Measurements from ENCODE around the gene NT5M.

Gene NT5M

DNA sequence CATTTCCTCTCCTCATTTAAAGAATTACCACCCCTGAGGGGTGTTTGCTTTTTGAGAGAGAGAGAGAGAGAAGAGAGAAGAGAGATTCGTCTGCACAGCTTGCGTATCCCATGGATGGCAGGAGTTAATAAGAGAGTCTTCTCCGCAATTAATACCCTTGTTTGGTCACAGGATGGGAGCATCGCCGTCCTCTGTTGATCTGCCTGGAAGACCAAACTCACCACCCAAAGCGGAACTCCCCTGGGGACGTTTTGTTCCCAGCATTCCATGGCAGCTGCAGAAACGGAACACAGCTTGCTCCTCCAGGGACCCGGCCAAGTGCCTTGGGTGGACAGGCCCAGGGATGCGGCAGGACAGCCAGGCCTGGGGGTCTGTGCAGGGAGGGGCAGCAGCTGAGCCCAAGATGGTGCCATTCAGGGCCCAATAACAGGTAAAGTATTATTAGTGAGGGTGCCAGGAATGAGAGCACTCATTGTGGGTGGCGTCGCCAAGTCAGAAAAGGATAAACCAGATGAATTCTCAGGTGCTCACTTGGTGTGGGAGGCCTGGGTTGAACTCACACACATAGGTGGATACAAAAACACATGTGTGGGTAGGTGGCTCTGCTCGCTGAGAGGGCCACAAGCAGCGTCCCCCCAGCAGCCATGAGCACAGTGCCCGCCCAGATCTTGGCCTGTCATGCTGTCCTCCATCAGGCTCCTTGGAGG is 83.1 kb downstream of the NT5M start:
- in situ Hi-C loops (cut with HindIII; ENCODE audit: low sequenced_read_pairs): no loop called here

DNA sequence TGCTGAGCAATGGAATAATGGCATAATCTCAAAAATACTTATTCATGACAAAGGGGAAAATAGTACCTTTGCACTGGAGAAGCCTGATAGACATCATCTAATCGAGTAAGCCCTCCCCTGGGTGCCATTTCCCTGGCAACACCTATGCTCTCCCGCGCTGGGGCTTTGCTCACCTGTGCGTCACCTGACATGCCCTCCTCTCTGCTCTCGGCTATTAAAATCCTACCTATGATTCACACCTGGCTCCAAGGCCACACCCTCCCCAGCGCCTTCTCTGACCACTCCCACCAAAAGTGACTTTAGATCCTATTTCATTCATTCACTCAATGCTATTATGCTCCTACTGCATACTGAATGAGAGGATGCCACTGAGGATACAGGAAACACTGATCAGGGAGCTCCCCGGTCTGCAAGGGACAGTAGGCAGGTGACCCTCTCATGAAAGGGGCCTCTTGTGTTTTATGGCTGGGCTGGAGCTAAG is 83.9 kb downstream of the NT5M start:
- in situ Hi-C loops (cut with HindIII; ENCODE audit: low sequenced_read_pairs): no loop called here

DNA sequence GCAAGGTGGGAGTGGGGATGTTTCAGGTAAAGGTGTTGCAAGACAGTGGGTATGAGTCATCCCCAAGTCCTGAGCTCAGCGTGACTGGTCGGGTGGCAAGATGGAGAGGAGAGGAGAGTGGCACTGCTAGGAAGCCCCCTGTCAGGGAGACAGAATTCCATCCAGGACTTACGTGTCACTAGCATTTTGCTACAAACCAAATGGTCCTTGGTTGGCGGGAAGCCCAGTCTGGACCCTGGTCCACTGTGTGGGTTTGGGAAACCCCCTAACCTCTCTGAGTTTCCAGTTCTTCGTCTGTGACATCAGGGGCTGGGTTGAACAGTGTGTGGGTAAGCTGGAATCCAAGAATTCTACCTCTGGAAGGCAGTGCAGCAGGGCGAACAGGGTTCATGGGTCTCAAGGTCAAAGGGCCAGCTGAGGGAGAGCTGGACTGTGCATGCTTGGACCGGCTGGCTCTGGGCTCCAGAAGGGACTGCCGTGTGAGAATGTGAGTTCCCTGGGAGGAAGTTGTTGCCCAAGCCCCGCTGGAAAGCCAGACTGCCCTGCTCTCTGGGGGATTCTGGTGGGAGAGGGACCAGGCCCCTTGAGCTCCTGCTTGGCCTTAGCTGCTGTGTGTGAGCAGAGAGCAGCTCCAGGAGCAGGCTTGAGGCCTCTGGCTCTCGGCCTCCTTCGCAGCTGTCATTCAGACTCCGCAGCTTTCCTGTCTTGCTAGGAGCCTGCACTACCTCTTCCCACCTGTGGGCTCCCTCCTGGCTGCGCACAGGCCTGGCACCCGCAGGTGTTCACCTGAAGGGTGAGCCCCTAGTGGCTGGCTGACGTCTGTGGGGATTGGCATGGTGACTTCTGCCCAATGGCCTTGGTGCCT is 84.6 kb downstream of the NT5M start:
- in situ Hi-C loops (cut with HindIII; ENCODE audit: low sequenced_read_pairs): no loop called here

DNA sequence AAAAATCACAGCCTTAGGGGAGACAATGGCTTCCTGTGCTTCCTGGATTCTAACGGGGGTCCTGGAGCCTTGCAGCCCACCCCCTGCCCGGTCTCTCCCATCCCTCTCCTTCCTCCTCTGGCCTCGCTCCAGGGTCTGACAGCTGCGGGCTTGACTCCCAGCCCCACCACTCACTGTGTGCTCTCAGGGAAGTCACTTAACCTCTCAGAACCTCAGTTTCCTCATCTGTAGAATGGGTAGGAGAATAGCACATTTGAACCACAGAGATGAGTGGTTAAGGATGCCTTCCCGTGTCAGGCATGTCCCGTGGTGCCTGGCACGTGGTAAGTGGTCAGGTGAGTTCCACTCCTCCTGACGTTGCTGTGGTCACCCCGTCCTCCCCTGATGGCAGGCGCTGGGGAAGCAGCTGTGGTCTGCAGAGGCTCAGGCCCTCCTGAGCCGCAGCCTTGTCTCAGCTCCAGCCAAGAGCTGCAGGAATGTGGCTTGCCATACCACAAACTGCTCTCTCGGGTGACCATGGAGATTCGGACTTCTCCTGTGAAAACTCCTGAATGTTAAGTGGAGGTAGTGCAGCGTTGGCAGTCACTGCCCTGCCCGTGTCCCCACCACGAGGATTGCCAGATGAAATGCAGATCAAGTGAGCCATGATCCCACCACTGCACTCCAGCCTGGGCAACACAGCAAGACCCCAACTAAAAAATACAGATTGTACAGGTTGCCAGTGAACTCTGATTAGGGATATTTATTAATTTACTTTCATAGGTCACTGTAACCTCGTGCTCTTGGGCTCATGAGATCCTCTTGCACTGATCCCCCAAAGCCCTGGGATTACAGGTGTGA is 85.7 kb downstream of the NT5M start:
- in situ Hi-C loops (cut with HindIII; ENCODE audit: low sequenced_read_pairs): no loop called here

DNA sequence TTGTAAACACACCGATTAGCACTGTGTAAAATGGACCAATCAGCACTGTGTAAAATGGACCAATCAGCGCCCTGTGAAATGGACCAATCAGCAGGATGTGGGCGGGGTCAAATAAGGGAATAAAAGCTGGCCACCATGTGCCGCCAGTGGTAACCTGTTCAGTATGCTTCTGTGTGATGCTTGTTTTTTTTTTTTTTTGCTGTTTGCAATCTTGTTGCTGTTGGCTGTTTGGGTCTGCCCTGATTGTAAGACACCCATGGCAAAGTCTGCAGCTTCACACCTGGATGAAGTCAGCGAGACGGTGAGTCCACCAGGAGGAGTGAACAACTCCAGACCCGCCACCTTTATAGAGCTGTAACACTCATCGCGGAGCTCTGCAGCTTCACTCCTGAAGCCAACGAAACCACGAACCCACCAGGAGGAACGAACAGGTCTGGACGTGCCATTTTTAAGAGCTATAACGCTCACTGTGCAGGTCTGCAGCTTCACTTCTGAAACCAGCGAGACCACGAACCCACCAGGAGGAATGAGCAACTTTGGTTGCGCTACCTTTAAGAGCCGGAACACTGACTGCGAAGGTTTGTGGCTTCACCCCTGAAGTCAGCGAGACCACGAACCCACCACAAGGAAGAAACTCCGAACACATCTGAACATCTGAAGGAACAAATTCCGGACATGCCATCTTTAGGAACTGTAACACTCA is 88.6 kb downstream of the NT5M start:
- in situ Hi-C loops (cut with HindIII; ENCODE audit: low sequenced_read_pairs): no loop called here

DNA sequence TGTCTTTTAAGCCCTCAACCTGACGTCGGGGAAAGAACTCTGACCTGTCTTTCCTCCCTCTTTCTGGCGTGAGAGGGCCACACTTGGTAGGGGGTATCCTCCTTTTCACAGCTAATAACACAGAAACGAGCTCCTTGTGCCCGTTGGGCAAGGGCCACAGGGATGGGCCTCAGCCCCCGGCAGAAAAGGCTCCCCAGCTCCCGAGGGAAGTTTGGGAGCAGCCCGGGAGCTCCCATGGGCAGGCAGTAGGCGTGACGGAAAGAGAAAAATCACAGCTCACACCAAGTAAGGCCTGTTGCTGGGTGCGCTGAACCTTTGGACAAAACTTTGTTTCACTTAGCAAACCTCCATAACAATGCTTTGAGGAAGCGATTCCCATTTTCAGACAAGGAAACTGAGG is 90.8 kb downstream of the NT5M start:
- in situ Hi-C loops (cut with HindIII; ENCODE audit: low sequenced_read_pairs): no loop called here

DNA sequence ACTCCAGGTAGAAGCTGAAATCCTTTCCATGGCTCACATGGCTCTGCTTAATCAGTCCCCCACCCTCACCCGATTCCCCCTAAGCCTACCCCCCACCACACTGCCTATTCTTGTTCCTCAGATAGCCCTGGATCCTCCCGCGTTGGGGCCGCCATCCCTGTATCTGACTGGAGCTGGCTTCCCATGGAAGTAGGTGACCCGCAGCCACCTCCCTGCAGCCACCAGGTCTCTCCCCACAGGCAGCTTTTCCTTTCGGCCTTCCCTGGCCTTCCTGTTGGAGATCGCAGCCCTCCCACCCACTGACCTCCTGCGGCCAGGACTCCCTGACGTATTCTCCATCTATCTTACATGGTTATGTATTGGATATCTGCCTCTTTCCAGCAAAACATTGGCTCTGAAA is 91.3 kb downstream of the NT5M start:
- in situ Hi-C loops (cut with HindIII; ENCODE audit: low sequenced_read_pairs): no loop called here

DNA sequence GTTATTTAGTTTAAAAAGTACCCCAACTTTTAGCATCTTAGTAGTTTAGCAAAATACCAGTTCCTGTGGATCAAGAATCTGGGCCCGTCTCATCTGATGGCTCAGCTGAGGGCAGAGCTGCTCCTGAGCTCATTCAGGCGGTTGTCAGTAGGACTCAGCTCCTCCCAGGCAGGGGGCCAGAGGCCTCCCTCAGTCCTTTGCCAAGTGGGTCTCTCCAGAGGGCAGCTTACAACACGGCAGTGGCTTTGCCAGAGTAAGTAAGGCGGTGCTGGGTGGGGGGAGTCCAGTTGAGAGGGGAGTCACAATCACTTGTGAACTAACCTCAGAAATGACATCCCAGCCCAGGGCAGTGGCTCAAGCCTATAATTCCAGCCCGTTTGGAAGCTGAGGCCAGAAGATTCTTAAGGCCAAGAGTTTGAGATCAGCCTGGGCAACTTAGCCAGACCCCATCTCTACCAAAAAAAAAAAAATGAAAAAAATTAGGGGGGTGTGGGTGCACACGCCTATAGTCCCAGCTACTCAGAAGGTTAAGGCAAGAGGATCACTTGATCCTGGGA is 92.2 kb downstream of the NT5M start:
- in situ Hi-C loops (cut with HindIII; ENCODE audit: low sequenced_read_pairs): no loop called here

DNA sequence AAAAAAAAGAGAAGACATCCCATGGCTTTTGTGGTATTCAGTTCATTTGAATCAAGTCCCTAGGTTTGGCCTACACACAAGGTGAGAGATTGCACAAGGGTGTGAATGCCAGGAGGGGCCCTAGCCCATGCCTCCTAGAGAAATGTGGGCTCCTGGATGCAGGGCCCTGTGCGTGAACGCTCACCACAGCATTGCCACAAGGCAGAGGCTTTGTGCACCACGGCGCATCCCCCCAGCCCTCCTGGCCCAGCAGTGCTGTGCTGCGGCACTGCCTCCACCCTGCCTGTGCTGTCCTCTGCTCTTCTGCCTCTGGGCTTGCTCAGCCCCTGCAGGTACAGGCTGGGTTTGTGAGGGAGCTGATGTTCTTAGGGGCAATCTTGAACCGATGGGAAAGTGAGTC is 92.7 kb downstream of the NT5M start:
- in situ Hi-C loops (cut with HindIII; ENCODE audit: low sequenced_read_pairs): no loop called here
